Measurements from ENCODE around the gene RNF8. TPM values are rescaled to one million over a fixed set of nuclear protein-coding genes. Genes with fewer than 3 reads are reported as not detected.
"Not testable (repeated sequence)": the region's sequence is repeated elsewhere in the genome, so short reads cannot be mapped to it uniquely, and the experiment has no call there.

RNF8 gene
- total and polyA plus RNA-seq, 2 donors, result 12.5 to 16.9 TPM

- H3K36me3 ChIP-seq (ENCODE audit: control insufficient read depth in 2 of 2, insufficient read depth in 2 of 2, low read length in 1 of 2), result peaks cover 0 to 3% of the 10 kb centered on the region in 2 donors
- no peaks in the 10 kb centered on the region for H3K27me3 ChIP-seq (ENCODE audit: control insufficient read depth in 2 of 2, insufficient read depth in 1 of 2, low read length in 1 of 2)
- no peaks in the 10 kb centered on the region for H3K9me3 ChIP-seq (ENCODE audit: control insufficient read depth in 2 of 2, insufficient read depth in 1 of 2, low read length in 1 of 2)
- H3K27ac ChIP-seq (ENCODE audit: low read depth in 1 of 2, low read length in 1 of 2), result no peak overlapping the region
- DNase-seq (ENCODE audit: low read depth in 6 of 9, low spot score in 9 of 9), result no peak
- no peak overlapping the region for H3K4me3 ChIP-seq (ENCODE audit: low read length in 2 of 2)
- 70% methylated on average over 4 of the region's 4 CpGs for WGBS
- H3K4me1 ChIP-seq (ENCODE audit: control insufficient read depth in 2 of 2, insufficient read depth in 2 of 2, low read length in 2 of 2), result no peaks in the 10 kb centered on the region
Measured at GRCh38 chr6:37399795-37400490, 46.2 kb downstream of the RNF8 start.

- H3K36me3 ChIP-seq (ENCODE audit: control insufficient read depth in 2 of 2, insufficient read depth in 2 of 2, low read length in 1 of 2); H3K4me1 ChIP-seq (ENCODE audit: control insufficient read depth in 2 of 2, insufficient read depth in 2 of 2, low read length in 2 of 2); H3K27ac ChIP-seq (ENCODE audit: low read depth in 1 of 2, low read length in 1 of 2); H3K27me3 ChIP-seq (ENCODE audit: control insufficient read depth in 2 of 2, insufficient read depth in 1 of 2, low read length in 1 of 2); DNase-seq (ENCODE audit: low read depth in 6 of 9, low spot score in 9 of 9); H3K9me3 ChIP-seq (ENCODE audit: control insufficient read depth in 2 of 2, insufficient read depth in 1 of 2, low read length in 1 of 2); H3K4me3 ChIP-seq (ENCODE audit: low read length in 2 of 2): not testable (repeated sequence)
Measured at GRCh38 chr6:37401658-37402057, 47.9 kb downstream of the RNF8 start.

GRCh38 chr6:37406726-37407341 lies 53.1 kb downstream of the RNF8 start:
- Histone ChIP-seq H3K36me3 (ENCODE audit: control insufficient read depth in 2 of 2, insufficient read depth in 2 of 2, low read length in 1 of 2) (no peaks in the 10 kb centered on the region), H3K9me3 (ENCODE audit: control insufficient read depth in 2 of 2, insufficient read depth in 1 of 2, low read length in 1 of 2) (no peaks in the 10 kb centered on the region), H3K27ac (ENCODE audit: low read depth in 1 of 2, low read length in 1 of 2) (no peak overlapping the region), H3K27me3 (ENCODE audit: control insufficient read depth in 2 of 2, insufficient read depth in 1 of 2, low read length in 1 of 2) (peaks cover 0 to 2% of the 10 kb centered on the region in 2 donors), H3K4me3 (ENCODE audit: low read length in 2 of 2) (no peak overlapping the region), H3K4me1 (ENCODE audit: control insufficient read depth in 2 of 2, insufficient read depth in 2 of 2, low read length in 2 of 2) (no peaks in the 10 kb centered on the region)
- no peak for DNase-seq (ENCODE audit: low read depth in 6 of 9, low spot score in 9 of 9)
- WGBS, result 95% methylated on average over 3 of the region's 3 CpGs

- 84% methylated on average over 5 of the region's 5 CpGs for WGBS
Measured at GRCh38 chr6:37407948-37408347, 54.2 kb downstream of the RNF8 start.

GRCh38 chr6:37409501-37409900 lies 55.7 kb downstream of the RNF8 start:
- 99% methylated on average over 1 of the region's 1 CpG for WGBS
- no peak for DNase-seq (ENCODE audit: low read depth in 6 of 9, low spot score in 9 of 9)

More at GRCh38 chr6:37407948-37408347, 54.2 kb downstream of the RNF8 start:
- peaks cover 0 to 2% of the 10 kb centered on the region in 2 donors for H3K27me3 ChIP-seq (ENCODE audit: control insufficient read depth in 2 of 2, insufficient read depth in 1 of 2, low read length in 1 of 2)
- H3K27ac ChIP-seq (ENCODE audit: low read depth in 1 of 2, low read length in 1 of 2), result no peak overlapping the region
- H3K4me3 ChIP-seq (ENCODE audit: low read length in 2 of 2), result no peak overlapping the region
- H3K36me3 ChIP-seq (ENCODE audit: control insufficient read depth in 2 of 2, insufficient read depth in 2 of 2, low read length in 1 of 2), result no peaks in the 10 kb centered on the region
- no peak for DNase-seq (ENCODE audit: low read depth in 6 of 9, low spot score in 9 of 9)
- no peaks in the 10 kb centered on the region for H3K9me3 ChIP-seq (ENCODE audit: control insufficient read depth in 2 of 2, insufficient read depth in 1 of 2, low read length in 1 of 2)
- no peaks in the 10 kb centered on the region for H3K4me1 ChIP-seq (ENCODE audit: control insufficient read depth in 2 of 2, insufficient read depth in 2 of 2, low read length in 2 of 2)

GRCh38 chr6:37417393-37417792 lies 63.6 kb downstream of the RNF8 start:
- Histone ChIP-seq H3K27me3 (ENCODE audit: control insufficient read depth in 2 of 2, insufficient read depth in 1 of 2, low read length in 1 of 2) (no peaks in the 10 kb centered on the region), H3K4me1 (ENCODE audit: control insufficient read depth in 2 of 2, insufficient read depth in 2 of 2, low read length in 2 of 2) (no peaks in the 10 kb centered on the region), H3K36me3 (ENCODE audit: control insufficient read depth in 2 of 2, insufficient read depth in 2 of 2, low read length in 1 of 2) (no peaks in the 10 kb centered on the region), H3K27ac (ENCODE audit: low read depth in 1 of 2, low read length in 1 of 2) (no peak overlapping the region), H3K4me3 (ENCODE audit: low read length in 2 of 2) (no peak overlapping the region), H3K9me3 (ENCODE audit: control insufficient read depth in 2 of 2, insufficient read depth in 1 of 2, low read length in 1 of 2) (no peaks in the 10 kb centered on the region)
- 78% methylated on average over 2 of the region's 2 CpGs for WGBS
- DNase-seq (ENCODE audit: low read depth in 6 of 9, low spot score in 9 of 9), result no peak

More at GRCh38 chr6:37409501-37409900, 55.7 kb downstream of the RNF8 start:
- Histone ChIP-seq H3K4me3 (ENCODE audit: low read length in 2 of 2) (no peak overlapping the region), H3K4me1 (ENCODE audit: control insufficient read depth in 2 of 2, insufficient read depth in 2 of 2, low read length in 2 of 2) (no peaks in the 10 kb centered on the region), H3K9me3 (ENCODE audit: control insufficient read depth in 2 of 2, insufficient read depth in 1 of 2, low read length in 1 of 2) (no peaks in the 10 kb centered on the region), H3K27ac (ENCODE audit: low read depth in 1 of 2, low read length in 1 of 2) (no peak overlapping the region), H3K36me3 (ENCODE audit: control insufficient read depth in 2 of 2, insufficient read depth in 2 of 2, low read length in 1 of 2) (no peaks in the 10 kb centered on the region), H3K27me3 (ENCODE audit: control insufficient read depth in 2 of 2, insufficient read depth in 1 of 2, low read length in 1 of 2) (peaks cover 0 to 2% of the 10 kb centered on the region in 2 donors)

- H3K27ac ChIP-seq (ENCODE audit: low read depth in 1 of 2, low read length in 1 of 2), result no peak overlapping the region
- no peak for DNase-seq (ENCODE audit: low read depth in 6 of 9, low spot score in 9 of 9)
- WGBS, result 84% methylated on average over 5 of the region's 5 CpGs
- no peak overlapping the region for H3K4me3 ChIP-seq (ENCODE audit: low read length in 2 of 2)
- H3K27me3 ChIP-seq (ENCODE audit: control insufficient read depth in 2 of 2, insufficient read depth in 1 of 2, low read length in 1 of 2), result no peaks in the 10 kb centered on the region
- H3K36me3 ChIP-seq (ENCODE audit: control insufficient read depth in 2 of 2, insufficient read depth in 2 of 2, low read length in 1 of 2), result no peaks in the 10 kb centered on the region
- H3K9me3 ChIP-seq (ENCODE audit: control insufficient read depth in 2 of 2, insufficient read depth in 1 of 2, low read length in 1 of 2), result no peaks in the 10 kb centered on the region
- H3K4me1 ChIP-seq (ENCODE audit: control insufficient read depth in 2 of 2, insufficient read depth in 2 of 2, low read length in 2 of 2), result no peaks in the 10 kb centered on the region
Measured at GRCh38 chr6:37418722-37419121, 64.9 kb downstream of the RNF8 start.

GRCh38 chr6:37426058-37426944 lies 72.5 kb downstream of the RNF8 start:
- Histone ChIP-seq H3K27me3 (ENCODE audit: control insufficient read depth in 2 of 2, insufficient read depth in 1 of 2, low read length in 1 of 2) (no peaks in the 10 kb centered on the region), H3K9me3 (ENCODE audit: control insufficient read depth in 2 of 2, insufficient read depth in 1 of 2, low read length in 1 of 2) (no peaks in the 10 kb centered on the region), H3K4me1 (ENCODE audit: control insufficient read depth in 2 of 2, insufficient read depth in 2 of 2, low read length in 2 of 2) (no peaks in the 10 kb centered on the region), H3K4me3 (ENCODE audit: low read length in 2 of 2) (no peak overlapping the region), H3K27ac (ENCODE audit: low read depth in 1 of 2, low read length in 1 of 2) (no peak overlapping the region), H3K36me3 (ENCODE audit: control insufficient read depth in 2 of 2, insufficient read depth in 2 of 2, low read length in 1 of 2) (no peaks in the 10 kb centered on the region)
- no peak for DNase-seq (ENCODE audit: low read depth in 6 of 9, low spot score in 9 of 9)
- WGBS, result 91% methylated on average over 4 of the region's 4 CpGs

- WGBS, result 90% methylated on average over 6 of the region's 6 CpGs
- no peaks in the 10 kb centered on the region for H3K36me3 ChIP-seq (ENCODE audit: control insufficient read depth in 2 of 2, insufficient read depth in 2 of 2, low read length in 1 of 2)
- H3K27me3 ChIP-seq (ENCODE audit: control insufficient read depth in 2 of 2, insufficient read depth in 1 of 2, low read length in 1 of 2), result no peaks in the 10 kb centered on the region
- H3K27ac ChIP-seq (ENCODE audit: low read depth in 1 of 2, low read length in 1 of 2), result no peak overlapping the region
- H3K4me3 ChIP-seq (ENCODE audit: low read length in 2 of 2), result no peak overlapping the region
- H3K4me1 ChIP-seq (ENCODE audit: control insufficient read depth in 2 of 2, insufficient read depth in 2 of 2, low read length in 2 of 2), result no peaks in the 10 kb centered on the region
- H3K9me3 ChIP-seq (ENCODE audit: control insufficient read depth in 2 of 2, insufficient read depth in 1 of 2, low read length in 1 of 2), result no peaks in the 10 kb centered on the region
- DNase-seq (ENCODE audit: low read depth in 6 of 9, low spot score in 9 of 9), result no peak
Measured at GRCh38 chr6:37426945-37427510, 73.2 kb downstream of the RNF8 start.

Measured in thymus (tissue), 11 donors.